8988T (cell line): ENCODE results near the gene RRP1B.
A peak's percentile ranks its signal among the peaks of the same experiment; 100 is the strongest.
"Not testable (repeated sequence)": the region's sequence is repeated elsewhere in the genome, so short reads cannot be mapped to it uniquely, and the experiment has no call there.

Source experiments
- DNase-seq: peaks from one replicate; pipeline ENCODE4 v3.0.0; 2011

The RRP1B gene

DNA sequence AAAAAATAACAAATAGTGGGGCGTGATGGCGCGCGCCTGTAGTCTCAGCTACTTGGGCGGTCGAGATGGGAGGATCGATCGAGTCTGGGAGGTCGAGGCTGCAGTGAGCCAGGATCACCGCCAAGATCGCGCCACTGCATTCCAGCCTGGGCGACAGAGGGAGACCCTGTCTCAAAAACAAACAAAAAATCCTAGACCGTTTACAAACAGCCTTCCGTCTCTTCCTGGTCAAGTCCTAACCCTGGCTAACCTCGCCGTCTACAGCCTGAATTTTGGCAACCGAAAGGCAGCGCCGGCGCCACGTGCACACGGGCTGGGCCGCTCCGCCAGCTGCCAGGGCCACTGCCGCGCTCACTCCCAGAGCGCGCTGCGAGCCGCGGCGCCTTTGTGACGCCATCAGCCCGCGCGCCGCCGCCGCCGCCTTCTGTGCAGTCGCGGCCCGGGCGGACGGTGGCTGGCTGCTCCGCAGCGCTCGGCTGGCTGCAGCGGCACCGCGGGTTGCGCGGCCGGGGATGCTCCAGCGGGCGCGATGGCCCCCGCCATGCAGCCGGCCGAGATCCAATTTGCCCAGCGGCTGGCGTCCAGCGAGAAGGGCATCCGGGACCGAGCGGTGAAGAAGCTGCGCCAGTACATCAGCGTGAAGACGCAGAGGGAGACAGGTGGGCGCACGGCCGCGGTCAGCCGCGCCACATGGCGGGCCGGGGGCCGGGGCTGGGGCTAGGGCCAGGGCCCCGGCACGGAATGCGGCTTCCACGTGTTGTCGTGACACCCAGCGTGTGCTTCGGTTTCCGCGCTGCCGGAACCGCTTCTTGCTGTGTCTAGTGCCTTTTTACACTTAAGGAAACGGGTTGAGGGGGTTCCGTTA, at the start of gene RRP1B, which contains the start of gene HSF2BP:
Gene RRP1B (plus strand): TSS at position 425 of the 865 bp plus-strand sequence. CDS start 105 bp downstream, at position 530.
Gene HSF2BP (minus strand): TSS at position 353 of the 865 bp plus-strand sequence. CDS start 1,392 bp downstream, outside the sequence.
- DNase-seq = peak; percentile 84

DNA sequence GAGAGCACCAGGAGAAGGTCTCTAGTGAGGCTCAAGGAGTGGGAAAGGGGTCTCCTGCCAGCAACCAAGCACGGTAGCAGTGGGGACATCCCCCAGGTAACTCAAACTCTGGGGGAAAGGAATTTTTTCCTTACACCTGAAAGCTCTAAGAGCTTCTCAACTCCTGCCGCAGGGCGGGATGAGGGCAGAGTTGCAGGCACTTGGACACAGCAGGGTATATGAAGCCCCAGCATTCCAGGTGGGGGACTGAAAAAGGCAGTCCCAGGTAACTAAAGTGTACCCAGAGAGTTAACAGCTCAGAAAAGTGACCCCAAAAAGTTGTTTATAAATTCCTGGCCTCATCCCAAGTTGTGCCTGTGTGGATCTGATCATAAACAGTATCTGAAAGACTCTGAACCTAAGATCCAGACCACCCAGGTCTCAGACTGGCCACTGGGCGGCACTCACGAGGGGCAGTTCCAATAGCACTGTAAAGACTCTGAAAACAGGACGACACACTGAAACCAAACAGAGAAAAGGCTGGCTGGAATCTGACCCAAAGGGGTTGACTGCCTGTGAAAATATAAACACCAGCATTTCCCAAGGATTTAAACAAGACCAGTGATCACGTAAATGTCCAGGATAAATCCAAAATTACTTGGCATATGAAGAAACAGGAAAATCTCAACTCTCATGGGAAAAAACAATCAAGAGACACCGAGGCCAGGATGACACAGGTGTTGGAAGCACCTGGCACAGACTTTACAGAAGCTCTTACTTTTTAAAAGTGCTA, 47.6 kb upstream of the RRP1B start:
- no peak for DNase-seq

DNA sequence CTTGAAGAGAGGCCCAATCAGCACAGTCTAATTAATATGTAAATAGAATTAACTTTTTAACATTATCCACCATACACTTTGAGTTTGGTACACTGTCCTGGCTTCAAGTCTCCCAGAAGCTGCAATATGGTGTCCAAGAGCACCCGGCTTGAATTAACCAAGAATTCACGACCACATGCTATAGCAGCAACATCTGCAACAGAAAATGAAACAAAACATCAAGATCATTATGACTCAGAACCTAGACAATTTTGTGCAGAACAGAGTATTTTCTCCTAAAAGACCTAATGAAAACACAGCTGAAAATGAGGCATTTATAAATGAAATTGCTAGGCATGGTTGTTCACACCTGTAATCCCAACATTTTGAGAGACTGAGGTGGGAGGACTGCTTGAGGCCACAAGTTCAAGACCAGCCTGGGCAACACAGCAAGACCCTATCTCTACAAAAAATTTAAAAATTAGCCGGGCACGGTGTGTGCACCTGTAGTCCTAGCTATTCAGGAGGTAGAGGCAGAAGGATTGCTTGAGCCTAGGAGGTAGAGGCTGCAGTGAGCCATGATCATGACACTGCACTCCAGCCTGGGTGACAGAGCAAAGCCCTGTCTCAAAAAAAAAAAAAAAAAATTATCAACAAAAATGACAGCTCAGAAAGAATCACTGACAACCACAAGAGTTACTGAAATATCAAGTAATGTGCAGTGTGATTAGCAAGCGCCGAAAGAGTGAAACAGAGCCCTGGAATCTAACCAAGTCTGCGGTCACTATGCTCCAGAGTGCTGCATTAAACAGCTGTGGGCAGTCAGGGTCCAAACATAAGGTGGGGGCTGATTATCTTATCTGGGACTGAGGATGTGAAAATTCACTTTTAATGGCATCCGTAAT, 45.4 kb upstream of the RRP1B start:
- DNase-seq = no peak

GRCh38 chr21:43614839-43615238, 44.5 kb upstream of the RRP1B start:
- DNase-seq = no peak

DNA sequence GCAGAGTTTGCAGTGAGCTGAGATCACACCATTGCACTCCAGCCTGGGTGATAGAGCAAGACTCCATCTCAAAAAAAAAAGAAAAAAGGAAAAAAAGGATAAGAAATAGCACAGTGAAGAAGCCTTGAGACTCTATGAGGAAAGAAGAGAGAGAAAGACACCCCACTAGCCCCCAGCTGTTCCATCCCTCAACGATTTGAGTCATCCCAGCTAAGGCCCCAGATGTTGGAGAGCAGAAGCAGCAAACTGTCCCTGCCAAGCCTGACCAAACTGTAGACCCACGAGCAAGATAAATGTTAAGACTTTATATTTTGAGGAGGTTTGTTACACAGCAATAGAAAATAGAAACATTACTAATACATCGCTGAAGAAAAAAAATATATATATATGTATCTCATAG, 42.5 kb upstream of the RRP1B start:
- not testable (repeated sequence) for DNase-seq

DNA sequence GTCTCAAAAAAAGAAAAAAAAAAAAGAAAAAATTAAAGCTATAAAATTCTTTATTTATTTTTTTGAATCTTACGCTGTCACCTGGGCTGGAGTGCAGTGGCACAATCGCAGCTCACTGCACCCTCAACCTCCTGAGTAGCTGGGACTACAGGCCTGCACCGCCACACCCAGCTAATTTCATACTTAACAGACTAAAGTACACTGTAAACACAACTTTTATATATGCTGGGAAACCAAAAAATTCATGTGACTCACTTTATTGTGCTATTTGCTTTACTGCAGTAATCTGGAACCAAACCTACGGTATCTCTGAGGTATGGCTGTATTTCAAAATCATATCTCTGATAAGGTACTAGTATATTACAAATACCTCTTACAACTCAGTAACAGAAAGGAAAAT, 40.4 kb upstream of the RRP1B start:
- DNase-seq = no peak

DNA sequence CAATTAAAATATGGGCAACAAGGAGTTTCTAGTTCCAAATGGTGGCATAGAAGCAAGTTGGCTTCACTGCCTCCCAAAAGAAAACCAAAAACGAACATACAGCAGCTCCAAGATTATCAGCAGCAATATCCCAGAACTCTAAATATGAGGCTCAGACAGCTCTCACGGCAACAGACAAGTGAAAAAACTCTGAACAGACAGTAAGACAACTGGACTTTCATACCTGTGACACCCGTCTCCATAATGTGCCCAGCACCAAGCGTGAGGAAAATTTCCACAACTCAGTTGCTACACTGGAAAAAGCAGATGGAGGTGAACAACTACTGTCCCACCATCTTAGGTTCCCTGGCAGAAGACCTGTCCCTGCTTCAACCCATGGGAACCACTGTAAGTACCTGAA, 40.0 kb upstream of the RRP1B start:
- no peak for DNase-seq

DNA sequence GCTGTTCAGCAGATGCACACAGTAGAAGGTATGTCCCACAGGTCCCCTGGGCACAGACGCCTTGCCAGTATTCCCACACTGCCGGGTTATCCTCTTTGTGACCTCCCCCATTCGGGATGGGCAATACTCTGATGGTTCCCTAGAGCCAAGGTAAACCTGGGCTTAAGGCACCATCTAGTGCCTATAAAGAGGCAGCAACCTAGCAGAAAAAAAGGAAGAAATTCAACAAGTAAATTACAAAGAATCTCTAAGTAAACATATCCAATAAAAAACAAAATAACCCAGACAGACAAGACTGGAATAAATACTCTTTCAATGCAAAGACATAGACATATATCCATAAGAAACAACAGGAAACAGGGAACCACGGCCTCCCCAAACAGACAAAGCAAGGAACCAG, 39.5 kb upstream of the RRP1B start:
- DNase-seq = no peak

GRCh38 chr21:43622796-43623195, 36.6 kb upstream of the RRP1B start:
- DNase-seq = no peak

GRCh38 chr21:43623588-43623987, 35.8 kb upstream of the RRP1B start:
- no peak for DNase-seq

DNA sequence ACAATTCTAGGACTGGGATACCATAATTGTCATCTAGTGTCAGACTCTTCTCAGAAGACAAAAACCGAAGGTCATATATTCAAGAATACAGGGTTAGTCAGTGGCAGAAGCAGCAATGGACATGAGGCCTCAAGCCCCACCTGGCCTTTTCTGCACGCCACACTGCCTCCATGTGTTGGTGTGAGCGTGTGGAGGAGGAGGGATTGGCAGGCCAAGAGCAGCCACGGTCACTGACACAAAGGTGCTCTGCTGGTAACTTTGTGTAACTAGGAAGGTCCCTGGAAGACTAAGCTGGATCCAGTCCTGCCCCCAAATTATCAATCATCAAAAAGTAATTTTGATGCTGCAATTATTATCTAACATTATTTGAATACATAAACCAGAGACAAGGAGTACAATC, 35.0 kb upstream of the RRP1B start:
- DNase-seq = no peak

DNA sequence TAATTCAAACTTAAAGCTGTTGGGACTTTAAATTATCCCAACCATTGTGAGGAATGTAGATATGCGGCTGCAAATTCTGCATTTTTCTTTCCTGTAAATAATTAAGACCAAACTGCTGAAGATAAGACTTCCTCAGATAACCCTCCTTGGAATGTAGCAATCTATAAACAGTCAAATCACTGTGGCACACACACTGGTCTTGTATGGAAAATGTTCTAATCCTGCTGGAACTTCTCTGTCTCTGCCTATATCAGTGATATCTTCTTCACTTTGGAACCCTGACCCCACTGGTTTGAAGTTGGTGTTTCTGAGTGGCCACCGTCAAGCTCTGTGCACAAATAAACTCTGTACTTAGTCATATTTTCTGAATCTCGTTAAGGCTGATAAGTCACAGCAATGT, 33.0 kb upstream of the RRP1B start:
- DNase-seq = no peak

DNA sequence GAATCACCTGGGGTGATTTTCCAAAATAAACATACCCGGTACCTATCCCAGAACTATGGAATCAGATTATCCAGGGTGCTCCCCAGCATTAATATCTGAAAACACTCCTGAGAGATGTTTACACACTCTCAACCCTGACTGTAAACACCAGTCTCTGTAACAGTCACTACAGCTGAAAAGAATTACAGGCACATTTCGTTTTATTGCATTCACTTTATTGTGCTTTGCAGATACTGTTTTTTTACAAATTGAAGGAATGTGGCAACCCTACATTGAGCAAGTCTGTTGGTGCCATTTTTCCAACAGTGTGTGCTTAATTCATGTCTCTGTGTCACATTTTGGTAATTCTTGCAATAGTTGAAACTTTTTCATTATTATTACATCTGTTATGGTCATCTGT, 31.8 kb upstream of the RRP1B start:
- DNase-seq = no peak

DNA sequence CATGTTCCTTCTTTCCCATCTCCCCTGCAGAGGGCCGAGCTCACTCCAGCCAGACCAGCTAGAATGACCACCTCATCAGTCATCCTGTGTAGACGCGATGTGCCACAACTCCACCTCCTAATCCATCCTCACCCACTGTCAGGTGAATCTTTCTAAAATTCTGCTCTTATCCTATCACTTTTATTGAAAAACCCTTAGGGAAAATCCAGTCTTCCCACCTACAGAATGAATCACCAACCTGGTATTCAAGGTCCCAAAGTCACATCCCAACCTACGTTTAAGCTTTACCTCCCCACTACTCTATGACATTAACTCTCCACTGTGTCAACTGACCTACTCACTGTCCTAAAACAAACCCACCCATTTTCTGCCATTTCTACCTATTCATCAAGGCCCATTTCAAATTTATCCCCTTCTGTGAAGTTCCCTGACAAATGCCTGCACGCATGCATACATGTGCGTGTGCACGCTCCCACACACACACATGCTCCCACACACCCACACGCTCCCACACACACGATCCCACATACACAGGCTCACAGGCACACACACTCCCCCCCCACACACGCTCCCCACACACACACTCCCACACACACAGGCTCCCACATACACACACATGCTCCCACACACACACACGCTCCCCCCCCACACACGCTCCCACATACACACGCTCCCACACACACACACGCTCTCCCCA, 27.8 kb upstream of the RRP1B start:
- no peak for DNase-seq

DNA sequence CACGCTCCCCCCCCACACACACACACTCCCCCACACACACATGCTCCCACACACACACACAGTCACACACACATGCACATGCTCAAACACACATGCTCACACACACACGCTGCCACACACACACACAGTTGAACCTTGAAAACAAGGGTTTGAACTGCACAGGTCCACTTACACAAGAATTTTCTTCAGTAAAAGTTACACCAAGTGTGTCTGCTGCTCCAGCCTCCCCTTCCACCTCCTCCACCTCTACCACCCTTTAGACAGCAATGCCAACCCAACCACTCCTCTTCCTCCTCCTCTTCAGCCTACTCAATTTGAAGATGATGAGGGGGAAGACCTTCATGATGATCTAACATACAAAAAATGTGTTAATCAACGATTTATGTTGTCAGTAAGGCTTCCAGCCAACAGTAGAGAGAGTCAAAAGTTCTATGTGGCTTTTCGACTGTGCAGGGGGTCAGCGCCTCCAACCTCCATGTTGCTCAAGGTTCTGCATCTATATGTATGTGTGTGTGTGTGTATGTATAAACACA, 26.9 kb upstream of the RRP1B start:
- no peak for DNase-seq

DNA sequence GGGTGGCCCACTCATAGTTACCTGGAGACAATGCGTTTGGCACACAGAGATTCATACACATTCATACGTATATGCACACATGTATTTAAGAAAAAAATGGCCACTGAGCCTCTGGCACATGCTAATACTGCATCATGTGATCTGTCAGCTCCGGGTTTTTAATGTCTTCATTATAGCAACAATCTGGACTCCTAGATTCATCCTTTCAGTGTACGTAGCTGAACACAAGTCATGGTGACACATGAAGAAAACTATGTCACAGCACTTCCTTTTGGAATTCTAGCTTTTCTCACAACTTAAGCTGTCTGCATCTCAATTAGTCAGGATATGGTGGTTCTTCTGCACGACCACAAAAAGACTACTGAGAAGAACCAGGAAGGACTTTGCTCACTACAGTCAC, 24.7 kb upstream of the RRP1B start:
- DNase-seq = no peak

DNA sequence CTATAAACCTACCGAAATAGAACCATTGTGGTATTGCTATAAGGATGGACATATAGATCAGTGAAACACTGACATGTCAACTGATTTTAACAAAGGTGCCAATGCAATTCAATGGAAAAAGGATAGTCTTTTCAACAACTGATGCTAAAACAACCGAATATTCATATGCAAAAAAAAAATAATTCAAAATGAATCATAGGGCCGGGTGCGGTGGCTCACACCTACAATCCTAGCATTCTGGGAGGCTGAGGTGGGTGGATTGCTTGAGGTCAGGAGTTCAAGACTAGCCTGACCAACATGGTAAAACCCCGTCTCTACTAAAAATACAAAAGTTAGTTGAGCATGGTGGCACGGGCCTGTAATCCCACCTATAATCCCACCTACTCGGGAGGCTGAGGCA, 23.9 kb upstream of the RRP1B start:
- DNase-seq = no peak

- DNase-seq = no peak
These were observed 21.7 kb upstream of the RRP1B start for GRCh38 chr21:43637530-43638158.

DNA sequence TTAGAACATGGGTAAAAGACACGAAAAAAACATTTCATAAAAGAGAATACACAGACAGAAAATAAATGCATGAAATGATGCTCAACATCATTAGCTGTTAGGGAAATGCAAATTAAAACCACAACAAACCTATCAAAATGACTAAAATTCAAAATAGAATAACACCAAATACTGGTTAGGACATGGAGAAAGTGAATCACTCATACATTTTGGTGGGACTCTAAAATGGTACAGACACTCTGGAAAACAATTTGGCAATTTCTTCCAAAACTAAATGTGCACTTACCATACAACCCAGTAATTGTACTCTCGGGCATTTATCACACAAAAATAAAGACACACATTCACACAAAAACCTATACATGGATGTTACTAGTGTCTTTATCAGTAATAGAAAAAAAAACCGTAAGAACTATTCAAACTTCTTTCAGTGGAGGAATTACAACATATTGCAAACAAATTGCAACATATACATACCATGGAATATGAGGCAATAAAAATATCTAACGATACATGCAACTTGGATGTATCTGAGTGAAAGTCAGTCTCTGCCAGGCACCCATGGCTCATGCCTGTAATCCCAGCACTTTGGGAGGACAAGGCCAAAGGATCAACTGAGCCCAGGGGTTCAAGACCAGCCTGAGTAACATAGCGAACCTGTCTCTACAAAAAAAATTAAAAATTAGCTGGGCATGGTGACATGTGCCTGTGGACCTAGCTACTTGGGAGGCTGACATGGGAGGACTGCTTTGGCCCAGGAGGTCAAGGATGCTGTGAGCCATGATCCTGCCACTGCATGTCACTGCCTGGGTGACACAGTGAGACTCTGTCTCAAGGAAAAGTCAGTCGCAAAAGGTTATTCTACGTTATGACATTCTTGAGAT, 19.6 kb upstream of the RRP1B start:
- DNase-seq = no peak

DNA sequence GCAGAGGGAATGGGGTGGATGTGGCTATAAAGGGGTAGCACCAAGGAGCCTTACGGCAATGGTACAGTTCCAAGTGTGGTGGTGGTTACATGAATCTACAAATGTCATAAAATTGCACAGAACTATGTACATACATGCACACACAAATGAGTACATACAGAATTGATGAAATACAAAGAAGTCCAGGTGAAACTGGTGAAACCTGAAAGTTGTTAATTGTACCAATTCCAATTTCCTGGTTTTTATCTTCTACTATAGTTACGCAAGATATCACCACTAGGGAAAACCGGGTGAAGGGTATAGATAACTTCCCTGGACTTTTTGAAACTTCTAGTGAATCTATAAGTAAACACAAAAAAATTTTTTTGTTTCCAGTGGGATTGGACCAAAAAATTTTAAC, 19.0 kb upstream of the RRP1B start:
- no peak for DNase-seq

GRCh38 chr21:43643193-43643592, 16.2 kb upstream of the RRP1B start:
- no peak for DNase-seq
